K562 (cell line): ENCODE measurements around the gene SELENOT.

Experiments used
- COPS2 ChIP-seq: fragments of 450-650 bp; conservative IDR thresholded peaks from 2 replicates; pipeline ENCODE4 v1.6.1; 2016; ENCODE audit warnings: mild to moderate bottlenecking, moderate library complexity
- EGR1 ChIP-seq: fragments of 450-650 bp; conservative IDR thresholded peaks from 2 replicates; pipeline ENCODE4 v1.6.1; 2017; ENCODE audit warnings: mild to moderate bottlenecking
- EP300 ChIP-seq: IDR thresholded peaks from 2 replicates; pipeline ENCODE4 v1.6.1; 2012; ENCODE audit warnings: low read length, improper control_type of control experiment
- HCFC1 ChIP-seq: IDR thresholded peaks from 2 replicates; pipeline ENCODE4 v1.6.1; 2012; ENCODE audit warnings: low read depth, low read length, improper control_type of control experiment
- NFRKB ChIP-seq: fragments of 450-650 bp; IDR thresholded peaks from 2 replicates; pipeline ENCODE4 v1.6.1; 2016; ENCODE audit warnings: low read depth
- NR2C2 ChIP-seq, 2 experiments: fragments of 200-800 bp in 1 of 2; sonication (Bioruptor generic) in 1 of 2; sonication (generic) in 1 of 2; formaldehyde crosslinking in 1 of 2; IDR thresholded peaks; 2 replicates each; pipeline versions ENCODE4 v1.6.1 to v1.8.0; 2016 to 2022; ENCODE audit warnings: mild to moderate bottlenecking in 1 of 2, missing compliant biosample characterization in 1 of 2, missing genetic modification characterization in 1 of 2, missing genetic modification reagents in 1 of 2
- TBP ChIP-seq: optimal IDR thresholded peaks from 2 replicates; pipeline ENCODE3; 2011; ENCODE audit warnings: low read depth, low read length, improper control_type of control experiment
- ZFP30 ChIP-seq: fragments of 250-450 bp; sonication (Bioruptor Pico); IDR thresholded peaks from 2 replicates; pipeline ENCODE4 v1.8.0; 2022; ENCODE audit warnings: moderate library complexity, mild to moderate bottlenecking, inconsistent platforms, borderline replicate concordance
- ZNF347 ChIP-seq: fragments of 450-650 bp; formaldehyde crosslinking; IDR thresholded peaks from 2 replicates; pipeline ENCODE4 v1.4.0; 2020; ENCODE audit warnings: low read depth, mild to moderate bottlenecking, moderate library complexity
- TF ChIP-seq, protein P1 (sequence below): fragments of 450-650 bp; formaldehyde crosslinking; IDR thresholded peaks from 2 replicates; pipeline ENCODE4 v1.4.0; 2020; ENCODE audit warnings: mild to moderate bottlenecking, mixed read lengths
- TF ChIP-seq, protein P2 (sequence below): fragments of 450-650 bp; IDR thresholded peaks from 2 replicates; pipeline ENCODE4 v1.7.1; 2018; ENCODE audit warnings: mild to moderate bottlenecking, low read depth; ENCODE audit not compliant: partially characterized antibody
- TF ChIP-seq, protein P3 (sequence below), 3 experiments: IDR thresholded peaks in 2 of 3; conservative IDR thresholded peaks in 1 of 3; 2 replicates each; pipeline ENCODE4 v1.5.1; 2011 to 2012; ENCODE audit warnings: low read length in 3 of 3, mild to moderate bottlenecking in 3 of 3, control low read depth in 2 of 3, improper control_type of control experiment in 1 of 3, inconsistent platforms in 1 of 3, low read depth in 1 of 3, mixed read lengths in 1 of 3, moderate library complexity in 1 of 3; ENCODE audit not compliant: insufficient read depth in 2 of 3

- TF ChIP-seq, protein P1, sequence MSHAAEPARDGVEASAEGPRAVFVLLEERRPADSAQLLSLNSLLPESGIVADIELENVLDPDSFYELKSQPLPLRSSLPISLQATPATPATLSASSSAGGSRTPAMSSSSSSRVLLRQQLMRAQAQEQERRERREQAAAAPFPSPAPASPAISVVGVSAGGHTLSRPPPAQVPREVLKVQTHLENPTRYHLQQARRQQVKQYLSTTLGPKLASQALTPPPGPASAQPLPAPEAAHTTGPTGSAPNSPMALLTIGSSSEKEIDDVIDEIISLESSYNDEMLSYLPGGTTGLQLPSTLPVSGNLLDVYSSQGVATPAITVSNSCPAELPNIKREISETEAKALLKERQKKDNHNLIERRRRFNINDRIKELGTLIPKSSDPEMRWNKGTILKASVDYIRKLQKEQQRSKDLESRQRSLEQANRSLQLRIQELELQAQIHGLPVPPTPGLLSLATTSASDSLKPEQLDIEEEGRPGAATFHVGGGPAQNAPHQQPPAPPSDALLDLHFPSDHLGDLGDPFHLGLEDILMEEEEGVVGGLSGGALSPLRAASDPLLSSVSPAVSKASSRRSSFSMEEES (CRISPR knock-in tag), result no peak
- TF ChIP-seq EP300, result no peak
- no peak for TF ChIP-seq NFRKB
- no peak for TF ChIP-seq NR2C2 (CRISPR knock-in tag; IDR thresholded peaks at IDR 0.05)
- no peak for TF ChIP-seq NR2C2 (tag; IDR thresholded peaks at IDR 0.05)
- TF ChIP-seq, protein P2, sequence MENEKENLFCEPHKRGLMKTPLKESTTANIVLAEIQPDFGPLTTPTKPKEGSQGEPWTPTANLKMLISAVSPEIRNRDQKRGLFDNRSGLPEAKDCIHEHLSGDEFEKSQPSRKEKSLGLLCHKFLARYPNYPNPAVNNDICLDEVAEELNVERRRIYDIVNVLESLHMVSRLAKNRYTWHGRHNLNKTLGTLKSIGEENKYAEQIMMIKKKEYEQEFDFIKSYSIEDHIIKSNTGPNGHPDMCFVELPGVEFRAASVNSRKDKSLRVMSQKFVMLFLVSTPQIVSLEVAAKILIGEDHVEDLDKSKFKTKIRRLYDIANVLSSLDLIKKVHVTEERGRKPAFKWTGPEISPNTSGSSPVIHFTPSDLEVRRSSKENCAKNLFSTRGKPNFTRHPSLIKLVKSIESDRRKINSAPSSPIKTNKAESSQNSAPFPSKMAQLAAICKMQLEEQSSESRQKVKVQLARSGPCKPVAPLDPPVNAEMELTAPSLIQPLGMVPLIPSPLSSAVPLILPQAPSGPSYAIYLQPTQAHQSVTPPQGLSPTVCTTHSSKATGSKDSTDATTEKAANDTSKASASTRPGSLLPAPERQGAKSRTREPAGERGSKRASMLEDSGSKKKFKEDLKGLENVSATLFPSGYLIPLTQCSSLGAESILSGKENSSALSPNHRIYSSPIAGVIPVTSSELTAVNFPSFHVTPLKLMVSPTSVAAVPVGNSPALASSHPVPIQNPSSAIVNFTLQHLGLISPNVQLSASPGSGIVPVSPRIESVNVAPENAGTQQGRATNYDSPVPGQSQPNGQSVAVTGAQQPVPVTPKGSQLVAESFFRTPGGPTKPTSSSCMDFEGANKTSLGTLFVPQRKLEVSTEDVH, result no peak
- TF ChIP-seq, protein P3, sequence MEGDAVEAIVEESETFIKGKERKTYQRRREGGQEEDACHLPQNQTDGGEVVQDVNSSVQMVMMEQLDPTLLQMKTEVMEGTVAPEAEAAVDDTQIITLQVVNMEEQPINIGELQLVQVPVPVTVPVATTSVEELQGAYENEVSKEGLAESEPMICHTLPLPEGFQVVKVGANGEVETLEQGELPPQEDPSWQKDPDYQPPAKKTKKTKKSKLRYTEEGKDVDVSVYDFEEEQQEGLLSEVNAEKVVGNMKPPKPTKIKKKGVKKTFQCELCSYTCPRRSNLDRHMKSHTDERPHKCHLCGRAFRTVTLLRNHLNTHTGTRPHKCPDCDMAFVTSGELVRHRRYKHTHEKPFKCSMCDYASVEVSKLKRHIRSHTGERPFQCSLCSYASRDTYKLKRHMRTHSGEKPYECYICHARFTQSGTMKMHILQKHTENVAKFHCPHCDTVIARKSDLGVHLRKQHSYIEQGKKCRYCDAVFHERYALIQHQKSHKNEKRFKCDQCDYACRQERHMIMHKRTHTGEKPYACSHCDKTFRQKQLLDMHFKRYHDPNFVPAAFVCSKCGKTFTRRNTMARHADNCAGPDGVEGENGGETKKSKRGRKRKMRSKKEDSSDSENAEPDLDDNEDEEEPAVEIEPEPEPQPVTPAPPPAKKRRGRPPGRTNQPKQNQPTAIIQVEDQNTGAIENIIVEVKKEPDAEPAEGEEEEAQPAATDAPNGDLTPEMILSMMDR (IDR thresholded peaks at IDR 0.05 in 2 of 3, conservative IDR thresholded peaks at IDR 0.05 in 1 of 3; ENCODE audit: insufficient read depth in 2 of 3, low read depth in 1 of 3, low read length in 3 of 3), result no peak
- no peak for TF ChIP-seq EGR1
- no peak for TF ChIP-seq TBP
- no peak for TF ChIP-seq ZFP30 (CRISPR knock-in tag)
- TF ChIP-seq COPS2, result no peak
- no peak for TF ChIP-seq HCFC1
- TF ChIP-seq ZNF347 (CRISPR knock-in tag), result no peak
Measured at GRCh38 chr3:150636258-150636657, 33.1 kb downstream of the SELENOT start.
